Transverse colon (tissue), 4 donors: ENCODE data around the gene ERICH6B. TPM values are rescaled to one million over a fixed set of nuclear protein-coding genes. Genes with fewer than 3 reads are reported as not detected.

ENCODE experiments used
- DNase-seq: peaks from one replicate; pipeline ENCODE4 v3.0.0-alpha.2; 2019
- H3K27ac ChIP-seq, 4 donors: fragments of 200-600 bp; sonication (generic); 2 replicates each; pipeline ENCODE4 v1.5.1; 2016 to 2018; ENCODE audit warnings: inconsistent platforms in 4 of 4
- H3K27me3 ChIP-seq: fragments of 200-600 bp; sonication (generic); 2 replicates; pipeline ENCODE4 v1.5.1; 2017; ENCODE audit warnings: inconsistent platforms
- H3K36me3 ChIP-seq, 4 donors: fragments of 200-600 bp; sonication (generic); 2 replicates each; pipeline ENCODE4 v1.5.1; 2017 to 2019; ENCODE audit warnings: inconsistent platforms in 4 of 4
- H3K4me1 ChIP-seq, 4 donors: fragments of 200-600 bp; sonication (generic); 2 replicates each; pipeline ENCODE4 v1.5.1; 2017 to 2020; ENCODE audit warnings: inconsistent platforms in 4 of 4
- H3K4me3 ChIP-seq, 4 donors: fragments of 200-600 bp; sonication (generic); 1 replicate in 1 of 4; 2 replicates in 3 of 4; pipeline versions ENCODE4 v1.5.1 to v1.6.1; 2017 to 2019; ENCODE audit warnings: inconsistent platforms in 4 of 4
- H3K9me3 ChIP-seq, 2 donors: fragments of 200-600 bp; sonication (generic); 2 replicates each; pipeline ENCODE4 v1.5.1; 2017 to 2019; ENCODE audit warnings: inconsistent platforms in 2 of 2
- CTCF ChIP-seq, 5 experiments: fragments of 200-600 bp in 3 of 5; fragments of 450-650 bp in 2 of 5; sonication (generic) in 3 of 5; IDR thresholded peaks; 1 replicate in 2 of 5; 2 replicates in 3 of 5; pipeline ENCODE4 v1.5.1; 2016 to 2017; ENCODE audit warnings: antibody characterized with exemption in 5 of 5, inconsistent platforms in 3 of 5, mild to moderate bottlenecking in 2 of 5, moderate library complexity in 1 of 5
- EP300 ChIP-seq: sonication (generic); formaldehyde crosslinking; IDR thresholded peaks from one replicate; pipeline ENCODE4 v1.6.1; 2017; ENCODE audit warnings: antibody characterized with exemption, low read depth
- POLR2A ChIP-seq: fragments of 450-650 bp; IDR thresholded peaks from one replicate; pipeline ENCODE4 v1.6.1; 2016; ENCODE audit warnings: antibody characterized with exemption, mild to moderate bottlenecking, moderate library complexity
- POLR2AphosphoS5 ChIP-seq, 3 donors: sonication (generic); formaldehyde crosslinking; IDR thresholded peaks; one replicate each; pipeline ENCODE4 v1.6.1; 2016; ENCODE audit warnings: antibody characterized with exemption in 3 of 3
- WGBS, 2 donors: methylation state at CpG; one replicate each; pipeline ENCODE4 v1.1.5; 2018; ENCODE audit warnings: low coverage in 1 of 2; 5-methylcytosine and 5-hydroxymethylcytosine counted together
- in situ Hi-C, 4 donors: fragments of 200-750 bp; cut with MboI; loops; one replicate each; pipeline versions ENCODE4 v1.15.0 to v1.15.1; 2017; ENCODE audit warnings: low sequenced_read_pairs in 3 of 4, low pct_ligation_motif_present in 1 of 4, low pct_unique_long_range_greater_than_20kb in 1 of 4
- intact Hi-C: fragments of 100-400 bp; cut with DNase I; formaldehyde crosslinking; loops from one replicate; pipeline ENCODE4 v1.15.1; 2023; ENCODE audit warnings: low total_unique reads
- total RNA-seq, 4 donors: library from RNA; depleted of rRNA; stranded (reverse); fragments of >200 nt; gene quantifications; one replicate each; pipeline ENCODE4 v1.1.0, GENCODE V29; 2016

Gene ERICH6B
- total RNA-seq, 4 donors from 2014 or later = not detected

DNA sequence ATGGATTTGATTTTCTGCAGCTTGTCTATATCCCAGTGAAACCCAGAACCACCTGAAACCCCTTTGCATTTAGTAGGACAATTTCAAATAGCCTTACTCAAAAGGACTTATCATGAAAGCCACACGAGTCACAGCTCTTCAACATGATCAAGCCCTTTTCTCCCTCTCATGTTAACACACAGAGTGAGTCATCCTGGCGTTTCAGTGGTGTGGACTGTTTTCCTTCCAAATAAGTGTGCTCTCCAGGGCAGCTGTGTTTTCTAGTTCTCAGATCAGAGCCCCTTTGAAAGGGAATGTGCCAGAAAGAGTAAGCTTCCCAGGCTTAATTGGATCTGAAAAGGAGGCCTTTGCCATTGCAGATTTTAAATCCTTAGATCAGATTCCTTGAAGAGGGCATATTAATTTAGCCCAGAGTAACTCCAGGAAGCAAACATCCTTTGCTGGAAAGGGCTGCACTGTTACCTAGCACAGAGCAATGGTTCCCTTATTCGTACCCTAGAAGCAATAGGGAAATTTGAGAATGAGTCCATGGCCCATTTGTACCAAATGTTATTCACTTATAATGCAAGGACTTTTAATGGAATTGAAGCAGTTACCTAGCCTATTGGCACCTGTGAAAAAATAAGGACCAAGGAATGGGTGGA, 51.3 kb downstream of the ERICH6B start:
- in situ Hi-C loops (no loop called here), intact Hi-C loops (no loop called here)
- no peak overlapping the region for H3K27ac ChIP-seq
- no peaks in the 10 kb centered on the region for H3K9me3 ChIP-seq
- no peak for DNase-seq
- no peaks in the 10 kb centered on the region for H3K27me3 ChIP-seq
- H3K36me3 ChIP-seq = no peaks in the 10 kb centered on the region
- 33 to 74% methylated on average over 2 to 3 of the region's 3 CpGs for WGBS, 2 donors
- TF ChIP-seq EP300 (no peak), POLR2A (no peak), POLR2AphosphoS5 (IDR thresholded peaks at IDR 0.05) (no peak), CTCF (IDR thresholded peaks at IDR 0.05) (no peak)
- H3K4me1 ChIP-seq = no peaks in the 10 kb centered on the region
- no peak overlapping the region for H3K4me3 ChIP-seq

DNA sequence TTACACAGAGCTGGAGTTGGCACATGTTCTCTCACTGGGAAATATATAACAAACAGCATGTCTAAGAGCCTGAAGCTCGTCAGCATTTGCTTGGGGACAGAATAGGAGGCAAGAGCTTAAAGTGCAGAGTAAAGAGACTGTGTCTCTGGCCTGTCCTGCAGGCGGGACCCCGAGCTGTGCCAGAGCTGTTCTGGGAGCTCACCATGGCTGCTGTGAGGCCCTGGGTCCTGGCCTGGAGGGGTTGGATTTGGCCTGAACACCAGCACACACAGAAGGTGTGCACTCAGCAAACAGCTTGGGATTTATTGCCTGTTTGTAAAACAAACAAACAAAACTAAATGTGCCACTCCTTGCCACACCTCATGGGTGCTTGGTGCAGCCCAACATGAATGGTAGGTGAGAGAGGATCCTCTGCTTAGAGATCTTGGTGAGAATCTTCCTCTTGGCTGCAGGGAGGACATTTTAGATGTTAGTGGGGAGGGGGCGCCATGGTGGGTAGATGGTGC, 60.9 kb downstream of the ERICH6B start:
- 69% methylated on average over 4 of the region's 4 CpGs; no CpG with 5 or more reads in 1 of the 2 donors for WGBS, 2 donors
- Histone ChIP-seq H3K27ac (no peak overlapping the region), H3K36me3 (no peaks in the 10 kb centered on the region), H3K4me3 (no peak overlapping the region), H3K9me3 (no peaks in the 10 kb centered on the region), H3K4me1 (no peaks in the 10 kb centered on the region), H3K27me3 (no peaks in the 10 kb centered on the region)
- intact Hi-C loops (no loop called here), in situ Hi-C loops (no loop called here)
- no peak for DNase-seq
- no peak for TF ChIP-seq POLR2A

- 68% methylated on average over 6 of the region's 6 CpGs; no CpG with 5 or more reads in 1 of the 2 donors for WGBS, 2 donors
- intact Hi-C loops = no loop called here
- H3K4me3 ChIP-seq = no peak overlapping the region
- no peak for DNase-seq
- H3K9me3 ChIP-seq = no peaks in the 10 kb centered on the region
- no peak for TF ChIP-seq POLR2AphosphoS5 (IDR thresholded peaks at IDR 0.05)
- no peak for TF ChIP-seq EP300
- TF ChIP-seq POLR2A = no peak
- TF ChIP-seq CTCF (IDR thresholded peaks at IDR 0.05) = no peak
- H3K27ac ChIP-seq = no peak overlapping the region
- H3K4me1 ChIP-seq = no peaks in the 10 kb centered on the region
- H3K27me3 ChIP-seq = peaks cover 7% of the 10 kb centered on the region
- H3K36me3 ChIP-seq = no peaks in the 10 kb centered on the region
- in situ Hi-C loops = no loop called here
These were observed 67.3 kb downstream of the ERICH6B start for GRCh38 chr13:45548281-45548680.

DNA sequence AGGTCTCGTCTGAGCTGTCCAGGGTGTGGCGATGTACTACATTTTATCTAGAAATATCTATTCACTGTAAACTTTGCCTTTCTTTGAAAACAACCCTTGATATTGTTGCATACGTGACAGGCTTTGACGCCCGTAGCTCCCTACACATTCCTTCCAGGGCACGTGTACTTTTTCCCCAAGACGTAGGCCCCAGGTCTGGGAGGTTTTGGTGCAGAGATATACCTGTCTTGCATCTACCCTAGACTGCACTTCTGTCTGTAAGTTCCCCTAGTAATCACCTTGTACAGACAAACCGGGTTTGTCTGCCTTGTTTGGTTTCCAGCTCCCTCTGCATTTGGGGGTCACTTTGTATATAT, 69.2 kb downstream of the ERICH6B start:
- DNase-seq = no peak
- Histone ChIP-seq H3K4me1 (no peaks in the 10 kb centered on the region), H3K27me3 (peaks cover 7% of the 10 kb centered on the region), H3K36me3 (no peaks in the 10 kb centered on the region), H3K27ac (no peak overlapping the region), H3K4me3 (no peak overlapping the region), H3K9me3 (no peaks in the 10 kb centered on the region)
- TF ChIP-seq EP300 = no peak
- no peak for TF ChIP-seq POLR2AphosphoS5 (IDR thresholded peaks at IDR 0.05)
- no peak for TF ChIP-seq CTCF (IDR thresholded peaks at IDR 0.05)
- TF ChIP-seq POLR2A = no peak
- intact Hi-C loops (no loop called here), in situ Hi-C loops (no loop called here)
- 80 to 92% methylated on average over 2 to 8 of the region's 8 CpGs for WGBS, 2 donors
